GM18951 (cell line): ENCODE measurements around the gene FLRT2.

Experiments
- POLR2A ChIP-seq: IDR thresholded peaks from 4 replicates; pipeline ENCODE4 v1.6.1; 2011; ENCODE audit warnings: mild to moderate bottlenecking; ENCODE audit not compliant: insufficient read length, insufficient read depth; ENCODE audit errors: extremely low read depth
- in situ Hi-C: fragments of 300-500 bp; cut with MboI; formaldehyde crosslinking; loops from one replicate; pipeline ENCODE4 v1.12.0; 2022; ENCODE audit warnings: low sequenced_read_pairs, mixed read lengths, inconsistent platforms; ENCODE audit not compliant: unreplicated experiment

FLRT2 gene

DNA sequence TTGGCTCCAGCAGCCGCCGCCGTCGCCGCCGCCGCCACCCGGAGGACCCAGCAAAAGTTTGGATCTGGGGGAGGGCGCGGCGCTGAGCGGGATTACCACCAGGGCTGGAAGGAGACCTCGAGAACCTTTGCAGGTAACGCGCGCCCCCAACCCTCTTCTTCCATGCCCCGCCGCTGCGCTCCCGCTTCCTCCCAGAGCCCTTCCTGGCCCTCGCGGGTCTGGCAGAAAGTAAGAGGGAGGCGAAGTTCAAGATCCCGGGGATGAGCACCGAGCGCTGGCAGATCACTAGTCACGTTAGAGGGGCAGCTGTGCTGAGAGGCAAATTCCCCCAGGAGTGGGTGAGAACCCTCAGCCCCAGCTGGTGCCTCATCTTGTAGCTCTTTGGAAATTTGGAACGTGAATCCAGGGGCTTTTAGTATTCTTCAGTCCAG lies 3.9 kb downstream of the FLRT2 start:
- no peak for TF ChIP-seq POLR2A
- in situ Hi-C loops: no loop called here

DNA sequence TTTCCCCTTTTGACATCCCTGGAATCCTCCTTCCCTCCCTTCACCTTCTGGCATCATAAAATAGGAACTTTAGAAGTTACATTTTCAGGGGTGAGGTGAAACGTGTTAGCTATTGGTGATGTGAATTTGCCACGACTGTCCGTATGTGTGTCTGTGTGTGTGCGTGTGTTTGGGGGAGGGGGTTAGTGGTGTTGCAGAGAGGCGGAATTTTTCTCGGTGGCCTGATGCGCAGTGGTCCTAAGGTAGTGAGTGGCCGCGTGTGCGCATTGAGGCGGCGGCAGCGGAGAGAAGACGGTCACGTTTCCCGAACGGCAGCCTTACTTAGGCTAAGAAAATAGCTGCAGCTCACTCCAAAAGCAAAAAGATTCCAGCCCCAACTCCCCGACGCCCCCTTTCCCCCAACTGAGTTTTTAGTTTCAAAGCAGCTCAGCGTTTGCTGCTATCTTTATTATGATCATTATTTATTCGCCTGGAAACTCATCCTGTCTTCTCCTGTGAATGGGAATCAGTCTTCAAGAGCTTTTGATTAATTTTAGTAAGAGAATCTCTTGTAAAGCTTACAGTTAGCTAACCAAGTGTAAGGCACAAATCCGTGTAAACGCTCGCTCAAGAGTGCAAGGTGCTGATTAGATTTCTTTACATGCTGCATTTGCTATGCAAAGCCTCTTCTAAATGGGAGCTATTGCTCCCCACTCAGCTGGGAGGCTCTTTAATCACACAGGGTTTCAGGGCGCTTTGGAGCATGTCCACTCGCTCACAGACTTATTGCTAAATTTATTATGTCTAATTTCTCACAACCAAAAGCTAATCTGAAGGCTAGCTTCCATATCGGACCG lies 4.7 kb downstream of the FLRT2 start:
- no peak for TF ChIP-seq POLR2A
- in situ Hi-C loops: no loop called here

DNA sequence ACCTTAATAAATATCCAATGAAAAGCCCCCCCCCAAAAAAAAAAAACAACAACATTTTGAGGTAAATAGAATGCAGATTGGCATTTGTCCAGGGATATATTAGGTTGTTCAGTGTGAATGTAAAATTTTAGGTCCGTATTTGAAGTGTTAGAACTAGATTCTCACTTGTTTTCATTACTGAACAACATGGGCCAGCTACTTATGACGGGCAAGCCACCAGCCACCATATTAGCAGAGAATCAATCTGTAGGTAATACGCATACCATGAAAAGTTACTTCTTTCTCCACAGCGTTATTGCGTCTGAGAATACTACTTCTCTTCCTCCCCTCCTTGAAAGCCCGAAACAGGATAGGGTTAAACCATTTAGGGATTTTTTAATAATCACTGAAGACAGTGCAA lies 5.4 kb downstream of the FLRT2 start:
- TF ChIP-seq POLR2A: no peak
- in situ Hi-C loops: no loop called here

- TF ChIP-seq POLR2A: no peak
- in situ Hi-C loops: no loop called here
Observed at GRCh38 chr14:85535991-85536832, 6.3 kb downstream of the FLRT2 start.

GRCh38 chr14:85536833-85537190 lies 6.9 kb downstream of the FLRT2 start:
- TF ChIP-seq POLR2A: no peak
- in situ Hi-C loops: no loop called here

DNA sequence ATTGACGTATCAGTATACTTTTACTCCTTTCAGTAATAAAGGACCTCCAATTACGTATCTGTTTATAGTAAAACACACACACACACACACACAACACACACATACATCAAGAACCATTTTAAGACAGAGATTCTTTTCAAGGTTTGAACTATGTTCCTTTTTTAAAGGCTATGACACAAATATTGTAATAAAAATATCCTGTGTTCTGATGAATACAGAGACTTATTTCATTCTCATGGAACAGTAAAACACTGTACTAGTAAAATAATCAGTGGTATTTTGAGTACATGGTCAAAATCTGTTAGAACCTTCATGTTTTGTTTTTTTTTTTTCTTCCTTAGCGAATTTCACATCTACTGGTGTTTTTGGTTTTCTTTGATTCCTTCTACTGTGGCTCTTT lies 7.6 kb downstream of the FLRT2 start:
- no peak for TF ChIP-seq POLR2A
- in situ Hi-C loops: no loop called here

DNA sequence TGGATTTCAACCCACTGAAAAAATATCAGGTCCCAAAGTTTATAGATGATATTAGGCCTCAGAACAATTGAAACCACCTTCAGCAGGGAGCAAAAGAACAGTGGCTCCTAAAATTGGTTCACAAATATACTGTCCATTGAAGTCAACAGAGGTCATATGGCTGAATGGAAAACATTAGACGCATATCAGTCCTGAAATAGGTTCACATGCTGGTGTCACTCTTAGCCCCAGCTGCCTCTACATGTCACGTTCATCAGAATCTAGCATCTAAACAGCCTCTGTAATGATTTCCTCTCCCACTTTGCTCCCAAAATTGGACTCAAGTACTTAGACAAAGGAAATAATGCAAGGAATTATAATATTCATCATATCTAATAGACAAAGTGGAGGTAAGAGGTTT lies 8.7 kb downstream of the FLRT2 start:
- in situ Hi-C loops: no loop called here
- no peak for TF ChIP-seq POLR2A

DNA sequence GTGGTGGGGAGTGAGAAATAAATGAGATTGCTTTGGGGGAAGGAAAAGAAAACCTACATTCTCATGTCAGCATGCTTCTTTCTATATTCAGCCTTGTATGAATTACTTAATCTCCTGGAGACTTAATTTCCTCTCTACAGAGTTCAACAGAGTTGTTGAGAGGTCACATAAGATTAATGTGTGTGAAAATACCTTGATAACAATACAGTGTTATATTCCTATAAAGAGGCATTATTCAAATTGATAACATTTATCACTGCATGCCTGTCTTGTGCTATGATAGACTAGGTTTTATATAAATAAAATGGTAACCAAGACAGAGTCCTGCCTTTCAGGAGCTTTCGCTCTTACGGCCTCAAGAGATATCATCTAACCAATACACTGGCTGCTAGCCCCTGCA lies 9.6 kb downstream of the FLRT2 start:
- TF ChIP-seq POLR2A: no peak
- in situ Hi-C loops: no loop called here

DNA sequence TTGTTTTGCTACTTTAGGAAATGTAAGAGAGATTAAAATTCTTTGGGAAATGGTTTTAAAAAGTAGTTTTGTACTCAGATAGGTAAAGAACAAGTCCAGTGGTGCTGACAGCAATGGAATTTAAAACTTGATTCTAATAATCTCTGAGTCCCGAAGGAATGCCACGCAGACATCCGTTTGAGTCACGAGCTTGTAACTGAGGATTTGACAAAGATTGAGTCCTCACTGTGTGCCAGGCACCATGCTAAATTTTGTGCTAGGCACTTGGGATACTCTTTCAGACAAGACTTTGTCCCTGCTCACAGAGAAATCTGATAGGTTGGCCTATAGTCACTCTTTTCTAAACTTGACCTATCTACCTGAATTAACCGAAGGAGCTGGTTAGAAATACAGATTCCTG lies 12.7 kb downstream of the FLRT2 start:
- in situ Hi-C loops: no loop called here
- TF ChIP-seq POLR2A: no peak

GRCh38 chr14:85545738-85546137 lies 15.8 kb downstream of the FLRT2 start:
- no peak for TF ChIP-seq POLR2A
- in situ Hi-C loops: no loop called here

DNA sequence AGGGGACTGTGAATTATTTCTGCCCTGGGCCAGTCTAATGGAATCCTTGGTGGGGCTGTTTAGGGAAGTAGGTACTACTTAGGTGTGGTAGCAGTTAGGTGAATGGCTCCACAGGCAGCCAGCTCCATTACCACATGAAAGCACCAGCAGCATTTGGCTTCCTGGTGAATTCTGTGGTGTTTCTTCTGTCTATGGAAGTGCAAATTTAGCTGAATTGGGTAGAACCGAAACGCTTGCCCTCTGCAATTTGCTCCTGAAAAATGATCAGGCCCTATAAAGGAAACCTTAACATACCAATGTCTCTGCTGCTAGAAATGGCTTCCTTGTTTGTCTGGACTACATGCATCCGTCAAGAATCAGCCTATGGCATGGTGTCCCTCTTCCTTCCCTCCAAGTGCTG lies 16.4 kb downstream of the FLRT2 start:
- in situ Hi-C loops: no loop called here

GRCh38 chr14:85549697-85550096 lies 19.8 kb downstream of the FLRT2 start:
- TF ChIP-seq POLR2A: no peak
- in situ Hi-C loops: no loop called here

More for the DNA sequence above, 16.4 kb downstream of the FLRT2 start:
- no peak for TF ChIP-seq POLR2A

DNA sequence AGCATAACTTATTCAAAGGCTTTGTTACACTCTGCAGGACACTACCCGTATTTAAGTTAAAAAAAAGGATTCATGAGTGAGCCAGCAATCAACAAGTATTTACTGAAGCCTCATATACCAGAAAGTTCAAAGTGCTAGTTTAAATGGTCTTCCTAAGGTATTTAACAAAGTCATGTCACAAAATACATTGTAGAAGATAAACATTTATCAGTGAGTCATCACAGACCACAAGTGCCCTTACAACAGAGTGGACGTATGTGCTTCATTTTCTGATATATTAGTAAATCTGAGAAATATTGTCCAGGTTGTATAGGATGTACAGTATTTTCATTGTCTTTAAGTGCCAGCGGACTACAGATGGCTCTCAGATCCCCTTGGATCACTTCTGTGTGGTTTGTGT lies 24.2 kb downstream of the FLRT2 start:
- TF ChIP-seq POLR2A: no peak
- in situ Hi-C loops: no loop called here

- TF ChIP-seq POLR2A: no peak
- in situ Hi-C loops: no loop called here
Observed at GRCh38 chr14:85556267-85556666, 26.3 kb downstream of the FLRT2 start.
